ENCODE results near the gene NEFH. TPM values are rescaled to one million over a fixed set of nuclear protein-coding genes. Genes with fewer than 3 reads are reported as not detected.

The NEFH gene
- total RNA-seq, 2 experiments from 2014 or later: 0.05 to 0.06 TPM

DNA sequence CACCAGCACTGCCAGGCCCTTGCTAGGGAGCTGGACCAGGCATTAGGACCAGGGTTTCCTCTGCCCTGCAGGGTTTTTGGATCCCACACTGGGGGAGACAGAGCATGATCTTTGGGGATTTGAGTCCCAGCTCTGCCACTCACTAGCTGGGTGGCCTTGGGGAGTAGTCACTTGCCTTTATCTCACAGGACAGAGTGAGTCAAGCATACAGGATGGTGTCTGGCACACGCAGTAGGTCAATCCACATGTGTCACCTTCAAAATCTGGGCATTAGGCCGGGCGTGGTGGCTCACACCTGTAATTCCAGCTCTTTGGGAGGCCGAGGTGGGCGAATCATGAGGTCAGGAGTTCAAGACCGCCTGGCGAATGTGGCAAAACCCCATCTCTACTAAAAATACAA lies 2.7 kb downstream of the NEFH start:
- no peaks in the 10 kb centered on the region for H3K9me3 Mint-ChIP-seq
- ATAC-seq (ENCODE audit: poor library complexity) (no peak), DNase-seq (no peak)
- Histone ChIP-seq H3K36me3 (ENCODE audit: insufficient read depth, low read length) (no peaks in the 10 kb centered on the region), H3K4me3 (ENCODE audit: low read length) (no peak overlapping the region), H3K9me3 (ENCODE audit: control insufficient read depth in 1 of 2, insufficient read depth in 1 of 2, low read length in 2 of 2) (peaks cover 0 to 18% of the 10 kb centered on the region in 2 experiments), H3K4me1 (ENCODE audit: insufficient read depth, low read length) (peaks cover 22% of the 10 kb centered on the region), H3K27me3 (ENCODE audit: control insufficient read depth in 1 of 2, insufficient read depth in 2 of 2, low read length in 2 of 2) (peaks cover 38% of the 10 kb centered on the region in 2 experiments), H3K27ac (ENCODE audit: low read depth in 1 of 2, low read length in 2 of 2) (no peak overlapping the region)
- peaks cover 19% of the 10 kb centered on the region for H3K4me1 Mint-ChIP-seq (ENCODE audit: low read depth)
- H3K27me3 Mint-ChIP-seq: peaks cover 38% of the 10 kb centered on the region
- TF ChIP-seq, protein P1, sequence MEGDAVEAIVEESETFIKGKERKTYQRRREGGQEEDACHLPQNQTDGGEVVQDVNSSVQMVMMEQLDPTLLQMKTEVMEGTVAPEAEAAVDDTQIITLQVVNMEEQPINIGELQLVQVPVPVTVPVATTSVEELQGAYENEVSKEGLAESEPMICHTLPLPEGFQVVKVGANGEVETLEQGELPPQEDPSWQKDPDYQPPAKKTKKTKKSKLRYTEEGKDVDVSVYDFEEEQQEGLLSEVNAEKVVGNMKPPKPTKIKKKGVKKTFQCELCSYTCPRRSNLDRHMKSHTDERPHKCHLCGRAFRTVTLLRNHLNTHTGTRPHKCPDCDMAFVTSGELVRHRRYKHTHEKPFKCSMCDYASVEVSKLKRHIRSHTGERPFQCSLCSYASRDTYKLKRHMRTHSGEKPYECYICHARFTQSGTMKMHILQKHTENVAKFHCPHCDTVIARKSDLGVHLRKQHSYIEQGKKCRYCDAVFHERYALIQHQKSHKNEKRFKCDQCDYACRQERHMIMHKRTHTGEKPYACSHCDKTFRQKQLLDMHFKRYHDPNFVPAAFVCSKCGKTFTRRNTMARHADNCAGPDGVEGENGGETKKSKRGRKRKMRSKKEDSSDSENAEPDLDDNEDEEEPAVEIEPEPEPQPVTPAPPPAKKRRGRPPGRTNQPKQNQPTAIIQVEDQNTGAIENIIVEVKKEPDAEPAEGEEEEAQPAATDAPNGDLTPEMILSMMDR (IDR thresholded peaks at IDR 0.05): no peak
- POLR2A ChIA-PET: no interaction called here
- CTCF ChIA-PET: no interaction called here
- no peak overlapping the region for H3K4me3 Mint-ChIP-seq
- intact Hi-C loops (cut with DNase I, micrococcal nuclease): no loop called here
- no peak overlapping the region for H3K27ac Mint-ChIP-seq
- H3K36me3 Mint-ChIP-seq (ENCODE audit: low read depth): no peaks in the 10 kb centered on the region

DNA sequence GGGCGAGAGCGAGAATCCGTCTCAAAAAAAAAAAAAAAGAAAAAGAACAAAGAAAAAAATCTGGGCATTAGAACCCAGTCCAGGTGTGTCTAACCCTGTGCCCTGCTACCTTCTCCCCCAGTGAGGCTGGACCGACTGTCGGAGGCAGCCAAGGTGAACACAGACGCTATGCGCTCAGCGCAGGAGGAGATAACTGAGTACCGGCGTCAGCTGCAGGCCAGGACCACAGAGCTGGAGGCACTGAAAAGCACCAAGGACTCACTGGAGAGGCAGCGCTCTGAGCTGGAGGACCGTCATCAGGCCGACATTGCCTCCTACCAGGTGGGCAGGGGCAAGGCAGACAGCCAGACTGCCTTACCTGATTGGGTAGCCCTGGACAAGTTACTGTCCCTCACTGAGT lies 3.2 kb downstream of the NEFH start:
- no peak overlapping the region for H3K4me3 ChIP-seq (ENCODE audit: low read length)
- no peaks in the 10 kb centered on the region for H3K36me3 ChIP-seq (ENCODE audit: insufficient read depth, low read length)
- no peak overlapping the region for H3K27ac Mint-ChIP-seq
- no peak overlapping the region for H3K27ac ChIP-seq (ENCODE audit: low read depth in 1 of 2, low read length in 2 of 2)
- intact Hi-C loops (cut with DNase I, micrococcal nuclease): no loop called here
- H3K9me3 Mint-ChIP-seq: no peaks in the 10 kb centered on the region
- CTCF ChIA-PET: no interaction called here
- DNase-seq: no peak
- no peaks in the 10 kb centered on the region for H3K36me3 Mint-ChIP-seq (ENCODE audit: low read depth)
- peaks cover 32 to 33% of the 10 kb centered on the region in 2 experiments for H3K27me3 ChIP-seq (ENCODE audit: control insufficient read depth in 1 of 2, insufficient read depth in 2 of 2, low read length in 2 of 2)
- H3K9me3 ChIP-seq (ENCODE audit: control insufficient read depth in 1 of 2, insufficient read depth in 1 of 2, low read length in 2 of 2): peaks cover 0 to 17% of the 10 kb centered on the region in 2 experiments
- peaks cover 22% of the 10 kb centered on the region for H3K4me1 ChIP-seq (ENCODE audit: insufficient read depth, low read length)
- no peak for ATAC-seq (ENCODE audit: poor library complexity)
- POLR2A ChIA-PET: no interaction called here
- peaks cover 33% of the 10 kb centered on the region for H3K27me3 Mint-ChIP-seq
- TF ChIP-seq, protein P1 (IDR thresholded peaks at IDR 0.05): no peak
- H3K4me3 Mint-ChIP-seq: no peak overlapping the region
- H3K4me1 Mint-ChIP-seq (ENCODE audit: low read depth): peaks cover 19% of the 10 kb centered on the region

DNA sequence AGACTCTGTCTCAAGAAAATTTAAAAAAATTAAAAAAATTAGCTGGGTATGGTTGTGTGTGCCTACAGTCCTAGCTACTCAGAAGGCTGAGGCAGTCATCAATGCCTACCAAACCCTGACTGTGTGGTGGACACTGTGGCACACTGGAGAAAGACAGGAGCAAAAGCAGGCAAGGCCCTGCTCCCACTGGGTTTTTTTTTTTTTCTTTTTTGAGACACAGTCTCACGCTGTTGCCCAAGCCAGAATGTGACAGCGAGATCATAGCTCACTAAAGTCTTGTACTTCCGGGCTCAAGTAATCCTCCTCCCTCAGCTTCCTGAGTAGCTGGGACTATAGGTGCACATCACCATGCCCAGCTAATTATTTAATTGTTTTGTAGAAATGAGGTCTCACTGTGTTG lies 4.6 kb downstream of the NEFH start:
- Mint-ChIP-seq H3K36me3 (ENCODE audit: low read depth) (no peaks in the 10 kb centered on the region), H3K27me3 (peaks cover 19% of the 10 kb centered on the region), H3K4me1 (ENCODE audit: low read depth) (peaks cover 9% of the 10 kb centered on the region), H3K4me3 (no peak overlapping the region), H3K9me3 (no peaks in the 10 kb centered on the region), H3K27ac (no peak overlapping the region)
- DNase-seq (no peak), ATAC-seq (ENCODE audit: poor library complexity) (no peak)
- CTCF ChIA-PET: no interaction called here
- POLR2A ChIA-PET: no interaction called here
- H3K4me3 ChIP-seq (ENCODE audit: low read length): no peak overlapping the region
- intact Hi-C loops (cut with DNase I, micrococcal nuclease): no loop called here
- H3K27me3 ChIP-seq (ENCODE audit: control insufficient read depth in 1 of 2, insufficient read depth in 2 of 2, low read length in 2 of 2): peaks cover 19 to 21% of the 10 kb centered on the region in 2 experiments
- no peak overlapping the region for H3K27ac ChIP-seq (ENCODE audit: low read depth in 1 of 2, low read length in 2 of 2)
- peaks cover 14% of the 10 kb centered on the region for H3K4me1 ChIP-seq (ENCODE audit: insufficient read depth, low read length)
- TF ChIP-seq, protein P1 (IDR thresholded peaks at IDR 0.05): no peak
- H3K36me3 ChIP-seq (ENCODE audit: insufficient read depth, low read length): no peaks in the 10 kb centered on the region
- peaks cover 0 to 4% of the 10 kb centered on the region in 2 experiments for H3K9me3 ChIP-seq (ENCODE audit: control insufficient read depth in 1 of 2, insufficient read depth in 1 of 2, low read length in 2 of 2)
